ENCODE results near the gene DGKZ. TPM values are rescaled to one million over a fixed set of nuclear protein-coding genes. Genes with fewer than 3 reads are reported as not detected.

Gene DGKZ
- total and polyA plus RNA-seq, 2 donors from 2014 or later: 48.5 to 50.6 TPM

- Histone ChIP-seq H3K27me3 (ENCODE audit: control insufficient read depth, insufficient read depth, low read length) (no peaks in the 10 kb centered on the region), H3K9me3 (ENCODE audit: control insufficient read depth in 2 of 3, insufficient read depth in 1 of 3, low read length in 3 of 3) (no peaks in the 10 kb centered on the region), H3K4me1 (ENCODE audit: control insufficient read depth in 2 of 3, insufficient read depth in 2 of 3, low read depth in 1 of 3, low read length in 3 of 3) (peaks cover 0 to 30% (median 0%) of the 10 kb centered on the region in 3 donors), H3K4me3 (ENCODE audit: low read length in 3 of 3) (no peak overlapping the region), H3K9ac (ENCODE audit: low read length in 3 of 3) (no peak overlapping the region), H3K27ac (ENCODE audit: low read depth in 2 of 2, low read length in 2 of 2) (no peak overlapping the region), H3K36me3 (ENCODE audit: control insufficient read depth in 2 of 3, insufficient read depth in 3 of 3, low read length in 3 of 3) (no peaks in the 10 kb centered on the region)
- intact Hi-C loops (cut with DNase I): no loop called here
- DNase-seq (no peak), FAIRE-seq (no peak)
- TF ChIP-seq, protein P1, sequence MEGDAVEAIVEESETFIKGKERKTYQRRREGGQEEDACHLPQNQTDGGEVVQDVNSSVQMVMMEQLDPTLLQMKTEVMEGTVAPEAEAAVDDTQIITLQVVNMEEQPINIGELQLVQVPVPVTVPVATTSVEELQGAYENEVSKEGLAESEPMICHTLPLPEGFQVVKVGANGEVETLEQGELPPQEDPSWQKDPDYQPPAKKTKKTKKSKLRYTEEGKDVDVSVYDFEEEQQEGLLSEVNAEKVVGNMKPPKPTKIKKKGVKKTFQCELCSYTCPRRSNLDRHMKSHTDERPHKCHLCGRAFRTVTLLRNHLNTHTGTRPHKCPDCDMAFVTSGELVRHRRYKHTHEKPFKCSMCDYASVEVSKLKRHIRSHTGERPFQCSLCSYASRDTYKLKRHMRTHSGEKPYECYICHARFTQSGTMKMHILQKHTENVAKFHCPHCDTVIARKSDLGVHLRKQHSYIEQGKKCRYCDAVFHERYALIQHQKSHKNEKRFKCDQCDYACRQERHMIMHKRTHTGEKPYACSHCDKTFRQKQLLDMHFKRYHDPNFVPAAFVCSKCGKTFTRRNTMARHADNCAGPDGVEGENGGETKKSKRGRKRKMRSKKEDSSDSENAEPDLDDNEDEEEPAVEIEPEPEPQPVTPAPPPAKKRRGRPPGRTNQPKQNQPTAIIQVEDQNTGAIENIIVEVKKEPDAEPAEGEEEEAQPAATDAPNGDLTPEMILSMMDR (IDR thresholded peaks at IDR 0.05; ENCODE audit: borderline replicate concordance, extremely low read depth, insufficient read depth): no peak
Measured at GRCh38 chr11:46336563-46337180, 10.6 kb upstream of the DGKZ start.

GRCh38 chr11:46337626-46338345 is 9.5 kb upstream of the DGKZ start:
- H3K27ac ChIP-seq (ENCODE audit: low read depth in 2 of 2, low read length in 2 of 2): no peak overlapping the region
- H3K4me3 ChIP-seq (ENCODE audit: low read length in 3 of 3): no peak overlapping the region
- H3K9me3 ChIP-seq (ENCODE audit: control insufficient read depth in 2 of 3, insufficient read depth in 1 of 3, low read length in 3 of 3): no peaks in the 10 kb centered on the region
- intact Hi-C loops (cut with DNase I): no loop called here
- H3K4me1 ChIP-seq (ENCODE audit: control insufficient read depth in 2 of 3, insufficient read depth in 2 of 3, low read depth in 1 of 3, low read length in 3 of 3): peaks cover 0 to 29% (median 0%) of the 10 kb centered on the region in 3 donors
- TF ChIP-seq, protein P1 (IDR thresholded peaks at IDR 0.05; ENCODE audit: borderline replicate concordance, extremely low read depth, insufficient read depth): no peak
- FAIRE-seq (no peak), DNase-seq (no peak)
- no peak overlapping the region for H3K9ac ChIP-seq (ENCODE audit: low read length in 3 of 3)
- no peaks in the 10 kb centered on the region for H3K27me3 ChIP-seq (ENCODE audit: control insufficient read depth, insufficient read depth, low read length)
- no peaks in the 10 kb centered on the region for H3K36me3 ChIP-seq (ENCODE audit: control insufficient read depth in 2 of 3, insufficient read depth in 3 of 3, low read length in 3 of 3)

GRCh38 chr11:46338636-46338987 is 8.7 kb upstream of the DGKZ start:
- intact Hi-C loops (cut with DNase I): no loop called here

More at GRCh38 chr11:46338636-46338987, 8.7 kb upstream of the DGKZ start:
- TF ChIP-seq, protein P1 (IDR thresholded peaks at IDR 0.05; ENCODE audit: borderline replicate concordance, extremely low read depth, insufficient read depth): no peak
- Histone ChIP-seq H3K9ac (ENCODE audit: low read length in 3 of 3) (peak overlapping the region in 1 of 3 donors; percentile 67), H3K27me3 (ENCODE audit: control insufficient read depth, insufficient read depth, low read length) (no peaks in the 10 kb centered on the region), H3K4me3 (ENCODE audit: low read length in 3 of 3) (peak overlapping the region in 2 of 3 donors; percentile 29 to 55), H3K4me1 (ENCODE audit: control insufficient read depth in 2 of 3, insufficient read depth in 2 of 3, low read depth in 1 of 3, low read length in 3 of 3) (peaks cover 0 to 26% (median 0%) of the 10 kb centered on the region in 3 donors), H3K9me3 (ENCODE audit: control insufficient read depth in 2 of 3, insufficient read depth in 1 of 3, low read length in 3 of 3) (no peaks in the 10 kb centered on the region), H3K36me3 (ENCODE audit: control insufficient read depth in 2 of 3, insufficient read depth in 3 of 3, low read length in 3 of 3) (no peaks in the 10 kb centered on the region), H3K27ac (ENCODE audit: low read depth in 2 of 2, low read length in 2 of 2) (peak overlapping the region; percentile 76 to 90)
- FAIRE-seq (no peak), DNase-seq (no peak)

Measured in kidney (tissue), 14 donors.